Measurements from ENCODE around the gene FYCO1. TPM values are rescaled to one million over a fixed set of nuclear protein-coding genes. Genes with fewer than 3 reads are reported as not detected.

The FYCO1 gene
- total RNA-seq, 2 experiments from 2014 or later: 9.4 to 15.2 TPM

GRCh38 chr3:45960289-45960688 is 35.3 kb downstream of the FYCO1 start:
- Histone ChIP-seq H3K9me3 (ENCODE audit: low read length) (no peaks in the 10 kb centered on the region), H3K79me2 (ENCODE audit: insufficient read depth, low read depth, low read length) (no peaks in the 10 kb centered on the region), H3K4me3 (ENCODE audit: low read depth, low read length, poor library complexity, severe bottlenecking) (no peak overlapping the region), H3K4me1 (ENCODE audit: insufficient read depth, low read length, poor library complexity, severe bottlenecking) (no peaks in the 10 kb centered on the region), H3K9me2 (ENCODE audit: insufficient read depth, low read length) (no peaks in the 10 kb centered on the region), H4K20me1 (ENCODE audit: insufficient read depth, low read length) (no peaks in the 10 kb centered on the region), H3K4me2 (ENCODE audit: low read length) (no peak overlapping the region), H3K27ac (ENCODE audit: low read depth, low read length, poor library complexity, severe bottlenecking) (no peak overlapping the region), H2AFZ (ENCODE audit: low read length) (no peak overlapping the region), H3K36me3 (ENCODE audit: insufficient read depth, low read length) (peaks cover 94% of the 10 kb centered on the region)
- no peak for DNase-seq (ENCODE audit: low spot score)
- ChIA-PET POLR2A (interaction anchor here (1.2 kb wide), 1 partner anchor 22 kb away, joined by 3 read pairs; no protein-coding TSS in a partner anchor), CTCF (ENCODE audit: unreplicated experiment) (no interaction called here)
- TF ChIP-seq EZH2phosphoT487 (IDR thresholded peaks at IDR 0.05; ENCODE audit: borderline replicate concordance, low read depth, low read length) (no peak), CTCF (conservative IDR thresholded peaks at IDR 0.05; ENCODE audit: low read length) (no peak)
- no TSS peak for BruUV-seq (replicated peaks)
- intact Hi-C loops (cut with micrococcal nuclease; ENCODE audit: unreplicated experiment): no loop called here

- Histone ChIP-seq H3K4me3 (ENCODE audit: low read depth, low read length, poor library complexity, severe bottlenecking) (no peak overlapping the region), H3K27ac (ENCODE audit: low read depth, low read length, poor library complexity, severe bottlenecking) (no peak overlapping the region), H3K9me3 (ENCODE audit: low read length) (no peaks in the 10 kb centered on the region), H3K4me2 (ENCODE audit: low read length) (no peak overlapping the region), H3K79me2 (ENCODE audit: insufficient read depth, low read depth, low read length) (no peaks in the 10 kb centered on the region), H3K9me2 (ENCODE audit: insufficient read depth, low read length) (no peaks in the 10 kb centered on the region), H3K4me1 (ENCODE audit: insufficient read depth, low read length, poor library complexity, severe bottlenecking) (no peaks in the 10 kb centered on the region), H2AFZ (ENCODE audit: low read length) (no peak overlapping the region), H3K36me3 (ENCODE audit: insufficient read depth, low read length) (peaks cover 98% of the 10 kb centered on the region), H4K20me1 (ENCODE audit: insufficient read depth, low read length) (no peaks in the 10 kb centered on the region)
- CTCF ChIA-PET (ENCODE audit: unreplicated experiment): no interaction called here
- intact Hi-C loops (cut with micrococcal nuclease; ENCODE audit: unreplicated experiment): no loop called here
- no peak for TF ChIP-seq EZH2phosphoT487 (IDR thresholded peaks at IDR 0.05; ENCODE audit: borderline replicate concordance, low read depth, low read length)
- no peak for TF ChIP-seq CTCF (conservative IDR thresholded peaks at IDR 0.05; ENCODE audit: low read length)
- BruUV-seq (replicated peaks): no TSS peak
- no peak for DNase-seq (ENCODE audit: low spot score)
- POLR2A ChIA-PET: no interaction called here
These were observed 36.4 kb downstream of the FYCO1 start for GRCh38 chr3:45959201-45959600.

- no peaks in the 10 kb centered on the region for H3K9me2 ChIP-seq (ENCODE audit: insufficient read depth, low read length)
- H3K27ac ChIP-seq (ENCODE audit: low read depth, low read length, poor library complexity, severe bottlenecking): no peak overlapping the region
- no peaks in the 10 kb centered on the region for H4K20me1 ChIP-seq (ENCODE audit: insufficient read depth, low read length)
- no peak overlapping the region for H2AFZ ChIP-seq (ENCODE audit: low read length)
- ChIA-PET CTCF (ENCODE audit: unreplicated experiment) (no interaction called here), POLR2A (no interaction called here)
- H3K4me2 ChIP-seq (ENCODE audit: low read length): no peak overlapping the region
- intact Hi-C loops (cut with micrococcal nuclease; ENCODE audit: unreplicated experiment): no loop called here
- no peak for DNase-seq (ENCODE audit: low spot score)
- no peaks in the 10 kb centered on the region for H3K79me2 ChIP-seq (ENCODE audit: insufficient read depth, low read depth, low read length)
- TF ChIP-seq CTCF (conservative IDR thresholded peaks at IDR 0.05; ENCODE audit: low read length) (no peak), EZH2phosphoT487 (IDR thresholded peaks at IDR 0.05; ENCODE audit: borderline replicate concordance, low read depth, low read length) (no peak)
- H3K4me1 ChIP-seq (ENCODE audit: insufficient read depth, low read length, poor library complexity, severe bottlenecking): no peaks in the 10 kb centered on the region
- H3K36me3 ChIP-seq (ENCODE audit: insufficient read depth, low read length): peaks cover 98% of the 10 kb centered on the region
- BruUV-seq (replicated peaks): no TSS peak
- no peak overlapping the region for H3K4me3 ChIP-seq (ENCODE audit: low read depth, low read length, poor library complexity, severe bottlenecking)
- H3K9me3 ChIP-seq (ENCODE audit: low read length): no peaks in the 10 kb centered on the region
These were observed 37.3 kb downstream of the FYCO1 start for GRCh38 chr3:45958321-45958791.

Data from OCI-LY7 (cell line).